ENCODE data around the gene CYP4F2.
A peak's percentile ranks its signal among the peaks of the same experiment; 100 is the strongest.
"Not testable (repeated sequence)": the region's sequence is repeated elsewhere in the genome, so short reads cannot be mapped to it uniquely, and the experiment has no call there.

The CYP4F2 gene

GRCh38 chr19:15897738-15898276 is at the start of gene CYP4F2:
TSS of gene CYP4F2 (minus strand) at chr19:15898074. CDS start at chr19:15897611, 463 bp downstream.
- no peak for DNase-seq

- DNase-seq = no peak
Observed at GRCh38 chr19:15945301-15945700, 47.4 kb upstream of the CYP4F2 start.

GRCh38 chr19:15944401-15944800 is 46.5 kb upstream of the CYP4F2 start:
- DNase-seq = no peak

- DNase-seq = no peak
Observed at GRCh38 chr19:15937771-15938170, 39.9 kb upstream of the CYP4F2 start.

GRCh38 chr19:15936950-15937349 is 39.1 kb upstream of the CYP4F2 start:
- no peak for DNase-seq

- no peak for DNase-seq
Observed at GRCh38 chr19:15936173-15936572, 38.3 kb upstream of the CYP4F2 start.

- no peak for DNase-seq
Observed at GRCh38 chr19:15935167-15935702, 37.4 kb upstream of the CYP4F2 start.

- no peak for DNase-seq
Observed at GRCh38 chr19:15934332-15935078, 36.6 kb upstream of the CYP4F2 start, which contains the start of gene CYP4F11. TSS of gene CYP4F11 (minus strand) at chr19:15934529. CDS start at chr19:15934408, 121 bp downstream.

GRCh38 chr19:15933761-15934331 is 36.0 kb upstream of the CYP4F2 start:
- peak; percentile 37 for DNase-seq

- no peak for DNase-seq
Observed at GRCh38 chr19:15928321-15928720, 30.4 kb upstream of the CYP4F2 start.

- DNase-seq = no peak
Observed at GRCh38 chr19:15926484-15926883, 28.6 kb upstream of the CYP4F2 start.

GRCh38 chr19:15923702-15924101 is 25.8 kb upstream of the CYP4F2 start:
- DNase-seq = no peak

GRCh38 chr19:15922021-15922420 is 24.1 kb upstream of the CYP4F2 start:
- DNase-seq = no peak

GRCh38 chr19:15919243-15919642 is 21.4 kb upstream of the CYP4F2 start:
- DNase-seq = no peak

- no peak for DNase-seq
Observed at GRCh38 chr19:15915109-15915508, 17.2 kb upstream of the CYP4F2 start.

GRCh38 chr19:15913830-15914229 is 16.0 kb upstream of the CYP4F2 start:
- DNase-seq = no peak

GRCh38 chr19:15913384-15913783 is 15.5 kb upstream of the CYP4F2 start:
- no peak for DNase-seq

- DNase-seq = no peak
Observed at GRCh38 chr19:15911599-15912235, 13.8 kb upstream of the CYP4F2 start.

- DNase-seq = no peak
Observed at GRCh38 chr19:15905026-15905425, 7.2 kb upstream of the CYP4F2 start.

GRCh38 chr19:15902898-15903297 is 5.0 kb upstream of the CYP4F2 start:
- not testable (repeated sequence) for DNase-seq

- DNase-seq = no peak
Observed at GRCh38 chr19:15902254-15902653, 4.4 kb upstream of the CYP4F2 start.

GRCh38 chr19:15900504-15900903 is 2.6 kb upstream of the CYP4F2 start:
- no peak for DNase-seq

GRCh38 chr19:15900032-15900431 is 2.2 kb upstream of the CYP4F2 start:
- not testable (repeated sequence) for DNase-seq

Measured in activated naive CD4-positive, alpha-beta T cell treated with Interleukin-2 at 50 U/mL for 16 hours (primary cell).